T-helper 17 cell (primary cell): ENCODE measurements around the gene RTN4RL2. TPM values are rescaled to one million over a fixed set of nuclear protein-coding genes. Genes with fewer than 3 reads are reported as not detected.
"Not testable (repeated sequence)": the region's sequence is repeated elsewhere in the genome, so short reads cannot be mapped to it uniquely, and the experiment has no call there.

Experiments used
- ATAC-seq: fragments of 150-1000 bp; cut with Tn5 transposase; 2 replicates; pipeline ENCODE4 v1.10.0; 2021; ENCODE audit warnings: mild to moderate bottlenecking, moderate library complexity
- DNase-seq, 3 donors: peaks; one replicate each; pipeline versions ENCODE4 v3.0.0 to v3.0.0-alpha.2; 2020 to 2021
- H3K9me3 ChIP-seq: one replicate; pipeline ENCODE4 v1.7.0; 2013; ENCODE audit warnings: low read length, mild to moderate bottlenecking; ENCODE audit not compliant: control insufficient read depth, poor library complexity, severe bottlenecking
- H3K27ac Mint-ChIP-seq: one replicate; pipeline ENCODE4 v1.8.0; 2022; ENCODE audit warnings: mild to moderate bottlenecking, moderate library complexity, mixed read lengths
- H3K27me3 Mint-ChIP-seq: one replicate; pipeline ENCODE4 v1.8.0; 2022; ENCODE audit warnings: mixed read lengths
- H3K36me3 Mint-ChIP-seq: one replicate; pipeline ENCODE4 v1.8.0; 2022; ENCODE audit warnings: low read depth, mixed read lengths
- H3K4me1 Mint-ChIP-seq: one replicate; pipeline ENCODE4 v1.8.0; 2022; ENCODE audit warnings: mild to moderate bottlenecking, mixed read lengths
- H3K4me3 Mint-ChIP-seq: one replicate; pipeline ENCODE4 v1.8.0; 2022; ENCODE audit warnings: mild to moderate bottlenecking, moderate library complexity, mixed read lengths
- total RNA-seq, 4 donors: library from RNA in 2 of 4; stranded (reverse) in 2 of 4; gene quantifications; one replicate each; pipeline ENCODE4 v1.2.3 and lab custom pipeline; 2022 to 2026

Gene RTN4RL2
- total RNA-seq, 2 donors from 2014 or later: 0.23 TPM; not detected in 1

GRCh38 chr11:57439786-57440185 lies 20.5 kb upstream of the RTN4RL2 start:
- peaks cover 15% of the 10 kb centered on the region for H3K27me3 Mint-ChIP-seq
- no peak overlapping the region for H3K4me3 Mint-ChIP-seq
- peaks cover 2% of the 10 kb centered on the region for H3K36me3 Mint-ChIP-seq
- H3K4me1 Mint-ChIP-seq: no peaks in the 10 kb centered on the region
- no peaks in the 10 kb centered on the region for H3K9me3 ChIP-seq
- DNase-seq (no peak), ATAC-seq (no peak)
- no peak overlapping the region for H3K27ac Mint-ChIP-seq

- Mint-ChIP-seq H3K4me1 (no peaks in the 10 kb centered on the region), H3K27ac (no peak overlapping the region), H3K36me3 (peaks cover 2% of the 10 kb centered on the region), H3K4me3 (no peak overlapping the region), H3K27me3 (peaks cover 20% of the 10 kb centered on the region)
- ATAC-seq (no peak), DNase-seq (no peak)
- H3K9me3 ChIP-seq: no peaks in the 10 kb centered on the region
Measured at GRCh38 chr11:57440744-57441414, 19.4 kb upstream of the RTN4RL2 start.

GRCh38 chr11:57444362-57445121 lies 15.8 kb upstream of the RTN4RL2 start:
- no peak overlapping the region for H3K27ac Mint-ChIP-seq
- H3K9me3 ChIP-seq: no peaks in the 10 kb centered on the region
- H3K27me3 Mint-ChIP-seq: peaks cover 34% of the 10 kb centered on the region
- no peak overlapping the region for H3K4me3 Mint-ChIP-seq
- DNase-seq: no peak
- H3K36me3 Mint-ChIP-seq: peaks cover 4% of the 10 kb centered on the region
- H3K4me1 Mint-ChIP-seq: no peaks in the 10 kb centered on the region
- ATAC-seq: no peak

- H3K27ac Mint-ChIP-seq, DNase-seq, H3K9me3 ChIP-seq, ATAC-seq, H3K36me3 Mint-ChIP-seq, H3K4me3 Mint-ChIP-seq, H3K4me1 Mint-ChIP-seq: not testable (repeated sequence)
- H3K27me3 Mint-ChIP-seq: peaks cover 39% of the 10 kb centered on the region
Measured at GRCh38 chr11:57445122-57445394, 15.3 kb upstream of the RTN4RL2 start.

- no peak overlapping the region for H3K4me3 Mint-ChIP-seq
- ATAC-seq (no peak), DNase-seq (no peak)
- peaks cover 38% of the 10 kb centered on the region for H3K27me3 Mint-ChIP-seq
- H3K4me1 Mint-ChIP-seq: no peaks in the 10 kb centered on the region
- H3K9me3 ChIP-seq: no peaks in the 10 kb centered on the region
- H3K27ac Mint-ChIP-seq: no peak overlapping the region
- peaks cover 2% of the 10 kb centered on the region for H3K36me3 Mint-ChIP-seq
Measured at GRCh38 chr11:57446055-57446454, 14.3 kb upstream of the RTN4RL2 start.

- H3K36me3 Mint-ChIP-seq: peaks cover under 1% of the 10 kb centered on the region
- DNase-seq (no peak), ATAC-seq (no peak)
- peaks cover 11% of the 10 kb centered on the region for H3K4me1 Mint-ChIP-seq
- no peaks in the 10 kb centered on the region for H3K9me3 ChIP-seq
- H3K27me3 Mint-ChIP-seq: peaks cover 38% of the 10 kb centered on the region
- no peak overlapping the region for H3K4me3 Mint-ChIP-seq
- H3K27ac Mint-ChIP-seq: no peak overlapping the region
Measured at GRCh38 chr11:57453543-57454177, 6.7 kb upstream of the RTN4RL2 start.

- no peak overlapping the region for H3K27ac Mint-ChIP-seq
- ATAC-seq (peak; percentile 69), DNase-seq (peak; percentile 56 to 68 (median 57))
- peak overlapping the region; percentile 96 for H3K4me3 Mint-ChIP-seq
- peaks cover 43% of the 10 kb centered on the region for H3K27me3 Mint-ChIP-seq
- no peaks in the 10 kb centered on the region for H3K9me3 ChIP-seq
- peaks cover 5% of the 10 kb centered on the region for H3K36me3 Mint-ChIP-seq
- H3K4me1 Mint-ChIP-seq: peaks cover 23% of the 10 kb centered on the region
Measured at GRCh38 chr11:57456960-57457642, 3.2 kb upstream of the RTN4RL2 start.

- no peak overlapping the region for H3K27ac Mint-ChIP-seq
- ATAC-seq (peak; percentile 26), DNase-seq (no peak)
- peaks cover 5% of the 10 kb centered on the region for H3K36me3 Mint-ChIP-seq
- peaks cover 23% of the 10 kb centered on the region for H3K4me1 Mint-ChIP-seq
- peaks cover 42% of the 10 kb centered on the region for H3K27me3 Mint-ChIP-seq
- no peaks in the 10 kb centered on the region for H3K9me3 ChIP-seq
- peak overlapping the region; percentile 96 for H3K4me3 Mint-ChIP-seq
Measured at GRCh38 chr11:57457643-57458023, 2.7 kb upstream of the RTN4RL2 start.

- no peaks in the 10 kb centered on the region for H3K9me3 ChIP-seq
- peak overlapping the region; percentile 96 for H3K4me3 Mint-ChIP-seq
- peaks cover 5% of the 10 kb centered on the region for H3K36me3 Mint-ChIP-seq
- ATAC-seq: no peak
- peaks cover 23% of the 10 kb centered on the region for H3K4me1 Mint-ChIP-seq
- DNase-seq: peak in 1 of 3 donors; percentile 19
- H3K27ac Mint-ChIP-seq: no peak overlapping the region
- H3K27me3 Mint-ChIP-seq: peaks cover 38% of the 10 kb centered on the region
Measured at GRCh38 chr11:57458060-57458409, 2.3 kb upstream of the RTN4RL2 start.

GRCh38 chr11:57458410-57459163 lies 1.7 kb upstream of the RTN4RL2 start:
- H3K27ac Mint-ChIP-seq: peak overlapping the region; percentile 83
- H3K36me3 Mint-ChIP-seq: peaks cover 5% of the 10 kb centered on the region
- H3K4me1 Mint-ChIP-seq: peaks cover 23% of the 10 kb centered on the region
- H3K27me3 Mint-ChIP-seq: peaks cover 33% of the 10 kb centered on the region
- no peaks in the 10 kb centered on the region for H3K9me3 ChIP-seq
- DNase-seq (peak in 2 of 3 donors; percentile 24 to 54), ATAC-seq (peak; percentile 30)
- H3K4me3 Mint-ChIP-seq: peak overlapping the region; percentile 96

- peaks cover 31% of the 10 kb centered on the region for H3K27me3 Mint-ChIP-seq
- H3K36me3 Mint-ChIP-seq: peaks cover 5% of the 10 kb centered on the region
- no peaks in the 10 kb centered on the region for H3K9me3 ChIP-seq
- H3K27ac Mint-ChIP-seq: peak overlapping the region; percentile 83
- peak in 2 of 3 donors; percentile 12 to 19 for DNase-seq
- H3K4me1 Mint-ChIP-seq: peaks cover 23% of the 10 kb centered on the region
- ATAC-seq: peak; percentile 39
- peak overlapping the region; percentile 96 for H3K4me3 Mint-ChIP-seq
Measured at GRCh38 chr11:57459164-57460021, 935 bp upstream of the RTN4RL2 start.
